Activated CD4-positive, alpha-beta T cell treated with anti-CD3 and anti-CD28 coated beads for 24 hours (primary cell): ENCODE results near the gene DLX1.

Experiments
- DNase-seq, 2 donors: peaks; one replicate each; pipeline ENCODE4 v3.0.0-alpha.2; 2020; ENCODE audit warnings: low read depth in 2 of 2

DLX1 gene

GRCh38 chr2:172098287-172098649 is 13.0 kb downstream of the DLX1 start:
- no peak for DNase-seq

- no peak for DNase-seq
Measured at GRCh38 chr2:172098650-172099471, 13.6 kb downstream of the DLX1 start.

- no peak for DNase-seq
Measured at GRCh38 chr2:172099472-172100079, 14.3 kb downstream of the DLX1 start.

- DNase-seq = no peak
Measured at GRCh38 chr2:172100080-172100934, 15.0 kb downstream of the DLX1 start.

- no peak for DNase-seq
Measured at GRCh38 chr2:172100935-172101820, 15.9 kb downstream of the DLX1 start.

- no peak for DNase-seq
Measured at GRCh38 chr2:172101821-172102390, 16.6 kb downstream of the DLX1 start.

GRCh38 chr2:172102391-172103359 is 17.4 kb downstream of the DLX1 start, which contains the start of gene DLX2:
DLX2 (minus strand) TSS chr2:172102900; CDS start chr2:172102538, 362 bp downstream.
- peak; percentile 35 to 70 for DNase-seq

GRCh38 chr2:172103471-172104272 is 18.4 kb downstream of the DLX1 start:
- DNase-seq = peak; percentile 57 to 69

- DNase-seq = no peak
Measured at GRCh38 chr2:172105471-172106107, 20.3 kb downstream of the DLX1 start.

- DNase-seq = no peak
Measured at GRCh38 chr2:172106108-172106961, 21.0 kb downstream of the DLX1 start.

- no peak for DNase-seq
Measured at GRCh38 chr2:172107690-172108586, 22.6 kb downstream of the DLX1 start.

- no peak for DNase-seq
Measured at GRCh38 chr2:172108587-172108930, 23.3 kb downstream of the DLX1 start.

GRCh38 chr2:172109256-172109987 is 24.1 kb downstream of the DLX1 start:
- no peak for DNase-seq

- no peak for DNase-seq
Measured at GRCh38 chr2:172109988-172110811, 24.9 kb downstream of the DLX1 start.

GRCh38 chr2:172113617-172114016 is 28.3 kb downstream of the DLX1 start:
- no peak for DNase-seq
